Heart right ventricle (tissue), 16 donors: Measurements from ENCODE around the gene TPD52L1. TPM values are rescaled to one million over a fixed set of nuclear protein-coding genes. Genes with fewer than 3 reads are reported as not detected.

Source experiments
- ATAC-seq, 8 donors: fragments of 200-7000 bp; cut with Tn5 transposase; one replicate each; pipeline ENCODE4 v1.9.1; 2020; ENCODE audit warnings: mild to moderate bottlenecking in 8 of 8, moderate library complexity in 8 of 8, moderate number of reproducible peaks in 1 of 8
- DNase-seq, 2 donors: peaks; one replicate each; pipeline ENCODE4 v3.0.0-alpha.2; 2020
- H3K27ac ChIP-seq, 10 donors: fragments of 200-600 bp; sonication (generic) in 2 of 10; one replicate each; pipeline versions ENCODE4 v1.5.0 to v1.8.0; 2020 to 2022; ENCODE audit warnings: mild to moderate bottlenecking in 3 of 10
- H3K27me3 ChIP-seq, 7 donors: fragments of 200-600 bp; one replicate each; pipeline ENCODE4 v1.8.0; 2021 to 2022; ENCODE audit warnings: mild to moderate bottlenecking in 2 of 7
- H3K36me3 ChIP-seq, 9 donors: fragments of 200-600 bp; sonication (generic) in 1 of 9; one replicate each; pipeline versions ENCODE4 v1.5.0 to v1.8.0; 2020 to 2022; ENCODE audit warnings: mild to moderate bottlenecking in 2 of 9
- H3K4me1 ChIP-seq, 9 donors: fragments of 200-600 bp; sonication (generic) in 1 of 9; one replicate each; pipeline versions ENCODE4 v1.5.0 to v1.8.0; 2020 to 2022; ENCODE audit warnings: mild to moderate bottlenecking in 4 of 9
- H3K4me3 ChIP-seq, 10 donors: fragments of 200-600 bp; sonication (generic) in 2 of 10; one replicate each; pipeline versions ENCODE4 v1.5.0 to v1.8.0; 2020 to 2022; ENCODE audit warnings: mild to moderate bottlenecking in 7 of 10, moderate library complexity in 2 of 10
- H3K9me3 ChIP-seq, 11 donors: fragments of 200-600 bp in 10 of 11; sonication (generic) in 2 of 11; one replicate each; pipeline versions ENCODE4 v1.5.0 to v1.8.0; 2013 to 2022; ENCODE audit warnings: mild to moderate bottlenecking in 2 of 11, control low read depth in 1 of 11, moderate library complexity in 1 of 11
- WGBS, 2 donors: extraction: QIAGEN DNeasy Blood & Tissue Kit; methylation state at CpG; one replicate each; pipeline ENCODE4 v1.1.7; 2013; ENCODE audit warnings: inconsistent platforms in 1 of 2; 5-methylcytosine and 5-hydroxymethylcytosine counted together
- intact Hi-C, 10 donors: fragments of 100-400 bp; cut with DNase I; formaldehyde crosslinking; loops; one replicate each; pipeline versions ENCODE4 v1.11.1 to v1.14.2; 2022
- polyA plus RNA-seq, 2 donors: library from polyadenylated mRNA; stranded (reverse); fragments of 200-250 nt; gene quantifications; one replicate each; pipeline ENCODE4 v1.2.3, GENCODE V29; 2013
- total RNA-seq, 10 donors: library from RNA; stranded (reverse); fragmentation: NEBNext Ultra II Directional in 3 of 10; extraction: Animal tissue kit (Norgen Biotek cat#: 25700) in 3 of 10; gene quantifications; one replicate each; pipeline versions ENCODE4 v1.2.1 to v1.2.4, GENCODE V29; 2021 to 2023
- TF ChIP-seq, protein P1 (sequence below), 9 donors: fragments of 200-600 bp; sonication (generic) in 2 of 9; IDR thresholded peaks; one replicate each; pipeline versions ENCODE4 v1.5.0 to v1.8.0; 2021 to 2022; ENCODE audit warnings: antibody characterized with exemption in 9 of 9, mild to moderate bottlenecking in 5 of 9, moderate library complexity in 1 of 9
- donor health status: Arrhythmogenic right ventricular cardiomyopathy.
- donor health status: ischemic (EF 13 %, LVEDD 7.1; RV severe dilation, severe dysfunction).
- donor health status: healthy with polysubstance abuse.
- donor health status: DM: no; HTN: yes; CAD: no.
- donor health status: DM: no; HTN: no; CAD: no.
- donor health status: ischemic (EF 25% LVEDD 6.9; RV normal size, moderate dysfunction).
- donor health status: ischemic (EF 25% LVEDD 5.7; RV mildly dilated, moderate dysfunction).
- donor health status: healthy.
- donor health status: DM: yes; HTN: yes; CAD: no.
- donor health status: Ischemic cardiomyopathy.
- donor health status: ischemic (EF 35%, LVEDD 5.7; RV mildly dilated, moderate dysfunction).
- donor health status: nonischemic (EF 11% LVEDD 7.7; RV severe dilation, severe dysfunction).
- donor health status: DM: yes; HTN: yes; CAD: no.
- donor health status: PGD.
- donor health status: ischemic (EF 29% LVEDD 5.4; RV normal size, mild dysfunction).
- donor health status: nonischemic (EF 23%, LVEDD 6.1; RV moderate dilation, normal function).

The TPD52L1 gene
- total and polyA plus RNA-seq, 12 donors = 21.2 to 97.8 (median 54.1) TPM

DNA sequence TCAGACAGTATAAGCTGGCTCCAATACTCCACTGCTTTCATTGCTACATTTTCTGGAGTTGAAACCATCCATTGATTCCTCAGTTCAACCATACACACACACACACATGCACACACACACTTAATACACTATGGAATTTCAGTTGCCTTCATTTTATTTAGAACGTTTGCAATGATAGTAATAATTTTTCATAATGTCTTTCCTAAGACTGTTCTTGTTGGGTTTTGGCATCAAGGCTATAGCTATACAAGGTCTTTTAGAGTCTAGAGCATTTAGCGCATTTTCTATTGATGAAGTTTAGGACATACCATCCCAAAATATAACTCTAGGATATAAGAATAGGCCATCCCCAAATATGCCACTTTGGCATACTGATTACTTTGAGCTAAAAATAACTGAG is 15.5 kb upstream of the TPD52L1 start:
- Histone ChIP-seq H3K27ac (no peak overlapping the region), H3K4me1 (no peaks in the 10 kb centered on the region), H3K36me3 (no peaks in the 10 kb centered on the region), H3K9me3 (peaks cover 0 to 2% (median 0%) of the 10 kb centered on the region in 11 donors), H3K27me3 (no peaks in the 10 kb centered on the region), H3K4me3 (no peak overlapping the region)
- intact Hi-C loops = no loop called here
- no peak for DNase-seq
- TF ChIP-seq, protein P1, sequence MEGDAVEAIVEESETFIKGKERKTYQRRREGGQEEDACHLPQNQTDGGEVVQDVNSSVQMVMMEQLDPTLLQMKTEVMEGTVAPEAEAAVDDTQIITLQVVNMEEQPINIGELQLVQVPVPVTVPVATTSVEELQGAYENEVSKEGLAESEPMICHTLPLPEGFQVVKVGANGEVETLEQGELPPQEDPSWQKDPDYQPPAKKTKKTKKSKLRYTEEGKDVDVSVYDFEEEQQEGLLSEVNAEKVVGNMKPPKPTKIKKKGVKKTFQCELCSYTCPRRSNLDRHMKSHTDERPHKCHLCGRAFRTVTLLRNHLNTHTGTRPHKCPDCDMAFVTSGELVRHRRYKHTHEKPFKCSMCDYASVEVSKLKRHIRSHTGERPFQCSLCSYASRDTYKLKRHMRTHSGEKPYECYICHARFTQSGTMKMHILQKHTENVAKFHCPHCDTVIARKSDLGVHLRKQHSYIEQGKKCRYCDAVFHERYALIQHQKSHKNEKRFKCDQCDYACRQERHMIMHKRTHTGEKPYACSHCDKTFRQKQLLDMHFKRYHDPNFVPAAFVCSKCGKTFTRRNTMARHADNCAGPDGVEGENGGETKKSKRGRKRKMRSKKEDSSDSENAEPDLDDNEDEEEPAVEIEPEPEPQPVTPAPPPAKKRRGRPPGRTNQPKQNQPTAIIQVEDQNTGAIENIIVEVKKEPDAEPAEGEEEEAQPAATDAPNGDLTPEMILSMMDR (IDR thresholded peaks at IDR 0.05) = no peak
- WGBS, 2 donors = 74 to 87% methylated on average over 2 of the region's 2 CpGs
- ATAC-seq = no peak

DNA sequence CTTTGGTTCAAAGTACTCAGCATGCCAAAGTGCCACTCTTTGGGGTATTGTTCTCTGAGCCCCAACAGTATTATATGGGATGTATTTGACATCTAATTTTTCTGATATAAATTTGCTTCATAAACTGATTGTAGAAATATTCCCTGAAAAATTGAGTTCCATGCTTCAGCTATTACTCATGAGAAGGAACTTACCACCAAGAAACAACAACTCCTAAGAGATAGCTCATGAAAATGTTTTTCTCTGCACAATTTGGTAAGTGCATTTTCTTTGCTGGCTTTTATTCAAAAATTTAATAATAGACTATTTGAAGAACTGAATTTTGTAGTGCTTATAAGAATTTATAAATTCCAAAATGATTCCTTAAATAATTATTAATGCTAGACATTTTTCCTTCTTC is 12.8 kb upstream of the TPD52L1 start:
- intact Hi-C loops = no loop called here
- ATAC-seq (no peak), DNase-seq (no peak)
- no peaks in the 10 kb centered on the region for H3K4me1 ChIP-seq
- no peak overlapping the region for H3K4me3 ChIP-seq
- peaks cover 0 to 4% (median 0%) of the 10 kb centered on the region in 11 donors for H3K9me3 ChIP-seq
- TF ChIP-seq, protein P1 (IDR thresholded peaks at IDR 0.05) = no peak
- no peak overlapping the region for H3K27ac ChIP-seq
- H3K27me3 ChIP-seq = no peaks in the 10 kb centered on the region
- H3K36me3 ChIP-seq = no peaks in the 10 kb centered on the region

DNA sequence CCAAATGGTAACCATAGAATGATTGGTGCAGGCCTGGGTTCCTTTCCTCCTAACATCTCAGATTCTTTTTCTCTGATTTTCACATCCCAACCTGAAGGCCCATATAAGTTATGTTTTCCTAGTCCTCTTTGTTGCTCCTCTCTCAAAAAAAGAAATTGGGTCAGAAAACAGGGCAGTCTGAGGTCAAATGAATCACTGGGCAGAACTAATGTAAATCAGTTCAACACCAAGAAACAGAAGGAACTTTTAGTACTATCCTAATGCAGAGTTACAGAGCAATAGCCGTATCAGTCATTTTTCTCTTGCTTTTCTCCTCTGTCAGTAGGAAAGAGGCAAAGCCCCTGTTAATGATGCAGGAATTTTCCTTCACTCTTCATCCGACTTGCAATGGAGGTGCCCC is 11.0 kb upstream of the TPD52L1 start:
- H3K27me3 ChIP-seq = no peaks in the 10 kb centered on the region
- intact Hi-C loops = no loop called here
- ATAC-seq = no peak

DNA sequence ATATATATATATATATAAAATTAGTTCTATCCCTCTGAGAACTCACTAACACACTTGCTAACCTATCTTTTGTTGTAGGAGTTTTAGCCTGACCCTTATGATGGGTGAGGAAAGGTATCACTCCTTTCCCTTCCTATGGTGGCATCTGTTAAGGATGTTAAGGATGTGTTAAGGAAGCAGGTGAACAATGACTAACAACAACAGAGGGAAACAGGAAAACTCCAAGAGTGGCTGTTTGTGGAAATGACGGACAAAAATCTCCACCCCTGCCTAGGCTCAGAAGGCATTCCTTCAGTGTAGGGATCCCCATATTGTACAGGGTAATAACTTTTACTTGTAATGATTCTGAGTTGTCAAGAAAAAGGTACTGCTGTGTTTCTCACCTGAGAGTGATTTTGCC is 8.8 kb upstream of the TPD52L1 start:
- no peak for DNase-seq
- peaks cover 0 to 4% (median 0%) of the 10 kb centered on the region in 11 donors for H3K9me3 ChIP-seq
- peak in 2 of 8 donors; percentile 38 to 52 for ATAC-seq
- no peaks in the 10 kb centered on the region for H3K36me3 ChIP-seq
- peaks cover 0 to 7% (median 0%) of the 10 kb centered on the region in 9 donors for H3K4me1 ChIP-seq
- peaks cover 0 to 3% (median 0%) of the 10 kb centered on the region in 7 donors for H3K27me3 ChIP-seq
- intact Hi-C loops = no loop called here
- no peak overlapping the region for H3K27ac ChIP-seq
- H3K4me3 ChIP-seq = no peak overlapping the region
- TF ChIP-seq, protein P1 (IDR thresholded peaks at IDR 0.05) = no peak
- 71 to 75% methylated on average over 1 of the region's 1 CpG for WGBS, 2 donors

More for the DNA sequence above, 11.0 kb upstream of the TPD52L1 start:
- Histone ChIP-seq H3K27ac (no peak overlapping the region), H3K4me3 (no peak overlapping the region), H3K36me3 (no peaks in the 10 kb centered on the region), H3K9me3 (peaks cover 0 to 4% (median 0%) of the 10 kb centered on the region in 11 donors), H3K4me1 (no peaks in the 10 kb centered on the region)
- TF ChIP-seq, protein P1 (IDR thresholded peaks at IDR 0.05) = no peak
- DNase-seq = no peak
- WGBS, 2 donors = 92 to 94% methylated on average over 2 of the region's 2 CpGs
